ENCODE data around the gene RAG2. TPM values are rescaled to one million over a fixed set of nuclear protein-coding genes. Genes with fewer than 3 reads are reported as not detected.

The RAG2 gene
- total and polyA plus RNA-seq, 2 donors (not counting 1 experiment from before 2014, with no cell fraction given): not detected

GRCh38 chr11:36569095-36569494 lies 28.9 kb downstream of the RAG2 start:
- H3K9me3 ChIP-seq (ENCODE audit: control extremely low read depth in 1 of 3, control insufficient read depth in 2 of 3, insufficient read depth in 1 of 3, low read length in 2 of 3): peaks cover 0 to 3% (median 0%) of the 10 kb centered on the region in 3 donors
- POLR2A ChIA-PET: no interaction called here
- no peaks in the 10 kb centered on the region for H3K9me3 Mint-ChIP-seq (ENCODE audit: insufficient read depth)
- H3K27me3 Mint-ChIP-seq: peaks cover 61% of the 10 kb centered on the region
- no peak overlapping the region for H3K9ac ChIP-seq (ENCODE audit: low read length)
- H3K27ac Mint-ChIP-seq: no peak overlapping the region
- no peaks in the 10 kb centered on the region for H4K20me1 ChIP-seq (ENCODE audit: control insufficient read depth, insufficient read depth, low read length, poor library complexity, severe bottlenecking)
- H3K4me3 ChIP-seq (ENCODE audit: control extremely low read depth in 1 of 5, extremely low read depth in 1 of 5, insufficient read depth in 1 of 5, low read depth in 2 of 5, low read length in 4 of 5): no peak overlapping the region
- TF ChIP-seq EZH2 (IDR thresholded peaks at IDR 0.05; ENCODE audit: borderline replicate concordance, insufficient read depth, low read depth, low read length, poor library complexity, severe bottlenecking): no peak
- no peak for TF ChIP-seq CTCF (IDR thresholded peaks at IDR 0.05)
- ATAC-seq (ENCODE audit: low read depth) (no peak), DNase-seq (no peak)
- peaks cover 0 to 8% of the 10 kb centered on the region in 2 donors for H3K4me1 ChIP-seq (ENCODE audit: control insufficient read depth in 2 of 2, insufficient read depth in 2 of 2, low read length in 2 of 2)
- 0% methylated on average over 3 of the region's 4 CpGs for WGBS (ENCODE audit: insufficient coverage)
- no peaks in the 10 kb centered on the region for H3K36me3 ChIP-seq (replicated peaks in 1 of 2; ENCODE audit: control extremely low read depth in 1 of 2, control insufficient read depth in 1 of 2, extremely low read depth in 1 of 2, insufficient read depth in 2 of 2, low read length in 1 of 2)
- H3K27me3 ChIP-seq (replicated peaks in 1 of 4; ENCODE audit: control extremely low read depth in 1 of 4, control insufficient read depth in 3 of 4, insufficient read depth in 4 of 4, low read length in 3 of 4): peaks cover 0 to 39% (median 14%) of the 10 kb centered on the region in 4 experiments
- no peak overlapping the region for H3K4me3 Mint-ChIP-seq
- CTCF ChIA-PET: no interaction called here
- no peak overlapping the region for H3K27ac ChIP-seq (ENCODE audit: low read length in 2 of 2)
- H3K79me2 ChIP-seq (ENCODE audit: control insufficient read depth, insufficient read depth, low read length): no peaks in the 10 kb centered on the region
- intact Hi-C loops (cut with micrococcal nuclease): no loop called here
- no peak overlapping the region for H2AFZ ChIP-seq (ENCODE audit: insufficient read depth, low read depth, low read length, poor library complexity, severe bottlenecking)
- peaks cover 6% of the 10 kb centered on the region for H3K4me1 Mint-ChIP-seq
- H3K4me2 ChIP-seq (replicated peaks; ENCODE audit: low read depth, low read length, poor library complexity, severe bottlenecking): no peak overlapping the region

- peaks cover 6% of the 10 kb centered on the region for H3K4me1 Mint-ChIP-seq
- no peak for DNase-seq
- no peak for TF ChIP-seq EZH2 (IDR thresholded peaks at IDR 0.05; ENCODE audit: borderline replicate concordance, insufficient read depth, low read depth, low read length, poor library complexity, severe bottlenecking)
- no peak for TF ChIP-seq CTCF (IDR thresholded peaks at IDR 0.05)
- H3K9me3 Mint-ChIP-seq (ENCODE audit: insufficient read depth): no peaks in the 10 kb centered on the region
- Histone ChIP-seq H3K4me3 (ENCODE audit: control extremely low read depth in 1 of 5, extremely low read depth in 1 of 5, insufficient read depth in 1 of 5, low read depth in 2 of 5, low read length in 4 of 5) (no peak within 1 kb of the TSS), H3K79me2 (ENCODE audit: control insufficient read depth, insufficient read depth, low read length) (no peaks in the 10 kb centered on the region), H4K20me1 (ENCODE audit: control insufficient read depth, insufficient read depth, low read length, poor library complexity, severe bottlenecking) (no peaks in the 10 kb centered on the region), H3K27me3 (replicated peaks in 1 of 4; ENCODE audit: control extremely low read depth in 1 of 4, control insufficient read depth in 3 of 4, insufficient read depth in 4 of 4, low read length in 3 of 4) (peaks cover 0 to 33% (median 11%) of the 10 kb centered on the region in 4 experiments), H2AFZ (ENCODE audit: insufficient read depth, low read depth, low read length, poor library complexity, severe bottlenecking) (no peak within 1 kb of the TSS), H3K27ac (ENCODE audit: low read length in 2 of 2) (no peak within 1 kb of the TSS), H3K9ac (ENCODE audit: low read length) (no peak within 1 kb of the TSS), H3K4me2 (replicated peaks; ENCODE audit: low read depth, low read length, poor library complexity, severe bottlenecking) (no peak within 1 kb of the TSS), H3K36me3 (replicated peaks in 1 of 2; ENCODE audit: control extremely low read depth in 1 of 2, control insufficient read depth in 1 of 2, extremely low read depth in 1 of 2, insufficient read depth in 2 of 2, low read length in 1 of 2) (no peaks in the 10 kb centered on the region), H3K4me1 (ENCODE audit: control insufficient read depth in 2 of 2, insufficient read depth in 2 of 2, low read length in 2 of 2) (peaks cover 0 to 5% of the 10 kb centered on the region in 2 donors), H3K9me3 (ENCODE audit: control extremely low read depth in 1 of 3, control insufficient read depth in 2 of 3, insufficient read depth in 1 of 3, low read length in 2 of 3) (no peaks in the 10 kb centered on the region)
- POLR2A ChIA-PET: no interaction called here
- 0% methylated on average over 1 of the region's 1 CpG for WGBS (ENCODE audit: insufficient coverage)
- CTCF ChIA-PET: interaction anchor here (2.7 kb wide), 1 partner anchor 179 kb away, joined by 13 read pairs; no protein-coding TSS in a partner anchor
- ATAC-seq (ENCODE audit: low read depth): no peak
- no peak within 1 kb of the TSS for H3K27ac Mint-ChIP-seq
- H3K4me3 Mint-ChIP-seq: no peak within 1 kb of the TSS
- intact Hi-C loops (cut with micrococcal nuclease): no loop called here
- H3K27me3 Mint-ChIP-seq: peaks cover 55% of the 10 kb centered on the region
These were observed 30.3 kb downstream of the RAG2 start, which contains the start of gene RAG1 for GRCh38 chr11:36567694-36568093. Gene RAG1 (plus strand): TSS chr11:36568007. CDS start chr11:36573305, 5,298 bp downstream.

Data from B cell (primary cell).